Stimulated activated CD4-positive, alpha-beta T cell treated with anti-CD3 and anti-CD28 coated beads, Interleukin-12 subunit alpha, Interleukin-12 subunit beta, amount 100 ng/mL, for 4 hours (primary cell): ENCODE measurements around the gene BAIAP2.
A peak's percentile ranks its signal among the peaks of the same experiment; 100 is the strongest.

Experiments
- DNase-seq: peaks from one replicate; pipeline ENCODE4 v3.0.0-alpha.2; 2020

BAIAP2 gene, protein sequence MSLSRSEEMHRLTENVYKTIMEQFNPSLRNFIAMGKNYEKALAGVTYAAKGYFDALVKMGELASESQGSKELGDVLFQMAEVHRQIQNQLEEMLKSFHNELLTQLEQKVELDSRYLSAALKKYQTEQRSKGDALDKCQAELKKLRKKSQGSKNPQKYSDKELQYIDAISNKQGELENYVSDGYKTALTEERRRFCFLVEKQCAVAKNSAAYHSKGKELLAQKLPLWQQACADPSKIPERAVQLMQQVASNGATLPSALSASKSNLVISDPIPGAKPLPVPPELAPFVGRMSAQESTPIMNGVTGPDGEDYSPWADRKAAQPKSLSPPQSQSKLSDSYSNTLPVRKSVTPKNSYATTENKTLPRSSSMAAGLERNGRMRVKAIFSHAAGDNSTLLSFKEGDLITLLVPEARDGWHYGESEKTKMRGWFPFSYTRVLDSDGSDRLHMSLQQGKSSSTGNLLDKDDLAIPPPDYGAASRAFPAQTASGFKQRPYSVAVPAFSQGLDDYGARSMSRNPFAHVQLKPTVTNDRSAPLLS

DNA sequence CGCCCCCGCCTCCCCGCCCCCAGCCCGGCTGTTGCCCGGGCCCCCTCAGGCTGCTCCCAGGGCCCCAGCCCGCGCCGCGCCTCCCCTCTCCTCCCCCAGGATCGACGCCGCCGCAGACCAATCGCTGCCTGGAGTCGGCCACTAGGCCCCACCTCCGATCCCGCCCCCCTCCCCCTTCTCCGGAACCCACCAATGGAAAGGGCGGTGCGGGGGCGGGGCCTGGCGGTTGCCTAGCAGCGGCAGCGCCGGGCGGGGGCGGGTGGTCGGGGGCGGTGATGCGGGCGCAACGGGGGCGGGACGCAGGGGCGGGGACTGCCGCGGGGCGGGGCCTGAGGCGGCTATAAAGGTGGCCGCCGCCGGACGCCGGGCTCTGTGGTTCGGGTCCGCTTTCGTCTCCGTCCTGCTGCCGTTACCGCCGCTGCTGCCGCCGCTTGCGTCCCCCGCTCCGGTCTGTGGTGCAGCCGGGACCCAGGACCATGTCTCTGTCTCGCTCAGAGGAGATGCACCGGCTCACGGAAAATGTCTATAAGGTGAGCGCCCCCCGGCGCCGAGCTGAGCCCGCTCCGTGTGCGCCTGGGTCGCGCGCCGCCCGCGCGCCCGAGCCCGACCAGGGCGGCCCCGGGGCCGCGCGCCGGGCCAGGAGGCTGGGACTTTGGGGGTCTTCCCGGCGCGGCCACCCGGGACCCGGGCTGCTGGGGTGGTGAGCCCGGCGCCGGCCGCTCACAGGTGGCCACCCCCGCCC is at the start of gene BAIAP2:
BAIAP2 (plus strand) TSS at position 373 of the 742 bp plus-strand sequence; CDS start at position 477, 104 bp downstream.
- peak; percentile 100 for DNase-seq

DNA sequence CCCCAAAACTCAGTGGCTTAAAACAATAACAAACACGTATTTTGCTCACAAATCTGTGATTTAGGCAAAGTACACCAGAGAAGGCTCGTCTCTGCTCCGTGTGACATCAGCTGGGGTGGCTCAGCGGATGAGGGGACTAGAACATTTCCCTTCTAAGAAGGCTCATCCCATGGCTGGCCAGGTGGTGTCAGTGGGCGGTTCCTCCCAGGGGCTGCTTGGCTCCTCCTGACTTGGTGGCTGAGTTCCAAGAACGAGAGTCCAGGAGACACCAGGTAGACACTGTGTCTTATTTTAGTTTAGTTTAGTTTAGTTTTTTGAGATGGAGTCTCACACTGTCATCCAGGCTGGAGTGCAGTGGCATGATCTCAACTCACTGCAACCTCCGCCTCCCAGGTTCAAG is 48.9 kb upstream of the BAIAP2 start:
- no peak for DNase-seq

DNA sequence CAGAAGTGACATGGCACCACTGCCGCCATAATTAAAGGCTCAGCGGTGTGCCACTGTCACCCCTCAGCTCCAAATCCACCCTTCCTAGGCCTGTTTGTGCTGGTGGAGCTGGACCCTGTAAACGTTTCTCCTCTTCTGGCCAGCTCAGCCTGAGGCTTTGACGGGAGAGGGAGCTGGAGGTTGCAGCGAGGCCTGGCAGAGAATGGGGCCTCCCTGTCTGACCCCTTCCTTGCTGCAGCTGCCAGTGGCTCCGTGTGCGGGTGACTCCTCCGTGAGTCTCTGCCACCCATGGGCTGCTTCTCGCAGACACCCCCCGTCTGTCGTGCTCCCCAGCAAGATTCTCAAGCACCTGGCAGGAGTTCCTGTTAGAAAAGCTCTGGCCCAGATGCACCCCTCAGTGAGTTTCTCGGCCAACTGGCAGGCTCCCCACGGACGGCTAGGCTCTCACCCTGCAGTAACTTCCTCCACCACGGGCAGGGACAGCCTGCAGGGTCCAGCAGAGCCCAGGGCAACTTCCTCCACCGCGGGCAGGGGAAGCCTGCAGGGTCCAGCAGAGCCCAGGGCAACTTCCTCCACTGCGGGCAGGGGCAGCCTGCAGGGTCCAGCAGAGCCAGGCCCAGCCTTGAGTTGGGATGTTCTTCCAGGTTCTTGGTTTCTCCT is 48.0 kb upstream of the BAIAP2 start:
- DNase-seq = no peak

DNA sequence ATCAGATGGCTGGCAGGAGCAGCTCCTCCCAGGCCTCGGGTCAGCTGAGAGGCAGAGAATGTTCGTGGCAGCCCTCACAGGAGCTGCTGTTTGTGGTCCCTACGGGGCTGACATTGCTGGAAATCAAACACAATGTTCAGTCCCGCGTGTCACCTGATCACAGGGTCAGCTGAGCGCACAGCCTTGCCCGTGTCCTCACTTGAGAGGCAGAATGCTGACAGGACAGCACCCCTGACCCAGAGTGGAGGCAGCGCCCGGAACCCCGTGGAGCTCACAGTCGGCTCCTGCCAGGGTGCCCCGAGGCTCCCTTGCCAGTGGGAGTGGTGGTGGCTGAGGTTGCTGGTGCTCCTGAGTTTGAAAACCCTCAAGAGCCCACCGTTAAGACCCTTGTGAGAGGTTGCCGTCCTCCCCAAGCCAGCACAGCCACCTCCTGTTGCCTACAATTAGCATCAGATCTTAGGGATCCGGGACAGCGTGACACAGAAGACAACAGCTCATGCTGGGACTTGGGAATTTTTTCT is 47.0 kb upstream of the BAIAP2 start:
- DNase-seq = no peak

DNA sequence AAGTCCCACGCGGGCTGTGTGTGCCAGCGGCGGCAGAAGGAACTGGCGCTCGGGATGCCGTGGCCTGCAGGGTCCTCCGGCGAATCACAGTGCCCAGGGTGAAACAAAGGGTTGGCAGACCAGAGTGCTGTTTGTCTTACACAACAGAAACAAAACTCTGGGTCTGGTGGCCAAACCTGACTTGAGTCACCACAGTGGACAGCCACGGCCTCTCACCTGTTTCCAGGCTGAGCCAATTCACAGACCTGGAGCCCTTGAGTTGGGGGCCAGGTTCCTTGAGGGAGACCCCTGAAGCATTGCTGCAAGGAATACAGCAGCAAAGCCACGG is 45.4 kb upstream of the BAIAP2 start:
- no peak for DNase-seq

DNA sequence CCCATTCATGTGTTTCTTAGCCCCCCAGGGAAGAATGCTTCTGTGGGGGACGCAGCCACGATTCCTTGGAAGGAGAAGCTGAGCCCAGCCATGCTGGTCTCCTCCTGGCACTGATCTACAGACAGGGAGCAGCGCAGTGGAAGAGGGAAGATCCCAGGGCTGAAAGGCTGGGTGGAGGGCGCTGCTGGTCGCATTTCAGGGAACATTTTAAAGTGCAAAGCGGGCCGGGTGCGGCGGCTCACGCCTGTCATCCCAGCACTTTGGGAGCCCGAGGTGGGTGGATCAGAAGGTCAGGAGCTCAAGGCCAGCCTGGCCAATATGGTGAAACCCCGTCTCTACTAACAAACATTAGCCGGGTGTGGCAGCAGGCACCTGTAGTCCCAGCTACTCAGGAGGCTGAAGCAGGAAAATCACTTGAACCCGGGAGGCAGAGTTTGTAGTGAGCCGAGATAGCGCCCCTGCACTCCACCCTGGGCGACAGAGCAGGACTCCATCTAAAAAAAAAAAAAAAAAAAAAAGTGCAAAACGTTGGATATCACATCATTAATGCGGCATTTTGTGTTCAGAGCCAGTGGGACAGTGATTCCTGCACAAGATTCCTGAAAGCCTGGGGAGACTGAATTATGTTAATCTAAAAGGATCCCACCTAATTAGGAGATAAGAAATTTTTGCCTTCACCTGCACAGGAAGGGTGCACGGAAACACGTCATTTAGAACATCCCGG is 43.9 kb upstream of the BAIAP2 start:
- no peak for DNase-seq

DNA sequence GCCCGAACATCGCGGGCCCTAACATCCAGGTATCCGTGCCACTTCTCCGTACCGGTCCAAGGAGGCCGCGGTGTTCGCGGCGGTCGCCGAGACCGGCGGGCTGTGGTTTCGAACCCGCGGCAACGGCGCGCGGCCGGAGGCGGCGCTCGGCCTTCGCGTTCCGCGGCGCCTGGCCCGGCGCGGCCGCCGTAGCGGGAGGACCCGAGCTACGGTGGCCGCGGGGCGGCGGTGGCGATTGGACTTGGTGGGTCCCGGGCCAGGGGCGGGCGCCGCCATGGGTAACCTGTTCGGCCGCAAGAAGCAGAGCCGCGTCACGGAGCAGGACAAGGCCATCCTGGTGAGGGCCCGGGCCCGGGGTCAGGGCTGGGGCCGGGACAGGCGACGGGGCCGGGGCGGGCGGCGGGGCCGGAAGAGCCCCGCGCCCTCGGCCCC is 43.3 kb upstream of the BAIAP2 start, which contains the start of gene CHMP6:
CHMP6 (plus strand) TSS at position 197 of the 432 bp plus-strand sequence; CDS start at position 275, 78 bp downstream.
- peak; percentile 70 for DNase-seq

DNA sequence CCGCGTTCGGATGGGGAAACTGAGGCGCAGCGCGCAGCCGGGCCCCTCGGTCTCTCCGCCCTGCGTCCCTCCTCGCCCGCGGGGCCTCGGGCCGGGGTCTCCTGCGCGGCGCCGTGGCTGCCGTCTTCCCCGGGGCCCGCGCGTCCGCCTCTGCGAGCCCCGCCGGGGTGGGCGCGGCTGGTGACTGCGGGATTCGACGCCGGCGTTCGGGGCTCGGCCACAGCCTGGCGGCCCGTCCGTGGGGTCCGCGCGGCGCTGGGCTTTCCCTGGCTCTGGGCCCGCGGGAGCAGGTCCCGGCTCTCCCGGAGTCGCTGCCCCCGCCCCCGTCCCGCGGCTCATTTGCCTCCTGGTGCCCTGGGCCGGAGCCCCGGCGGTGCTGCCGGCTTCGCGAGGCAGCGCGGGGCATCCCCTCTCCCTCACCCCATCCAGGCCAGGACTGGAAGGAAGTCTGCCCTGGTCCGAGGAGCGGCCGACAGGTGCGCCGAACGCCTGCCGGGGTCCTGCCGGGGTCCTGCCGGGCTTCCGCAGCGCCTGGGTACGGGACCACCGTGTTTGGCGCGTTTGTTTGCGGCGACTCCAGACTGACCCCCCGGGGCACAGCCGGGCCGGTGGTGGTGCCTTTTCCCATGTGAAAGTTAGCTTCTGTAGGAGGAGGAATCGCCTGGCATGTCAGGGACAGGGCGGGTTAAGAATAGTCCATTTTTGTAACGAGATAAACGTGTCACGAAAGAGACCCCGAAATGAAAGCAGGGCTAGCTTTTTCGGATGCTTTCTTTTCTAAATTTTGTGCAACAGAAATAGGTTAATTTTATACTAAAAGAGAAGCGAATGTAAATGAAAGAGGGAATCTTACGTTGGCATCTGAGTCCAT is 42.6 kb upstream of the BAIAP2 start:
- no peak for DNase-seq

DNA sequence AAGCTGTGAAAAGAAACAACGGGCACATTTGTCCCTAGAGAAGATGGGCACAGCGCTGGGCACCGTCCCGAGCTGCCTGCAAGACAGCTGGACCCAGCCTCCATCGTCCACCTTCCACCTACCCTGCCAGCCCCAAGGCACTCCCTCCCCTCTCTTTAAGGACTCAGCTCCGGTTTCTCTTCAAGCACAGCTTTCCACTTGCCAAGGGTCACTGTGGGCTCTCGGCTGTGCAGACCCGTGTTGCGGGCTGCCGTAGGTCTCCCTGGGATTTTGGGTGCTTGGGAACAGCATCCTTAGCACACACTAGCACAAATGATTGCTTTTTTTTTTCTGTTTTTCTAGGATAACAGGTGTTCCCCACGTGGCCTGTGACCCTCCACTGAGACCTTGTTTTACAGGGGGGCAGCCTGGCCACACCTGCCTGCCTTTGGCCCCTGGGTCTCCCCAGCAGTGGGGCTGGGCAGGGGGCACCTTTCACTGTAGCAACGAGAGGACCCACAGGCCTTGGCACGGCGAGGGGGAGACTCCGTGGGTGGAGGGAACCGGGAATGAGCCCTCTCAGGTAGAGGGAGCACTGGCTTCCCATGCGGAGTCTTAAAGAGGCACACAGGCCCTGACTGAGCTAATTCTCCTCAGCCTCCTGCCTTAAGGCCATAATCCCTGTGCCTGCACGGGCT is 41.9 kb upstream of the BAIAP2 start:
- no peak for DNase-seq

DNA sequence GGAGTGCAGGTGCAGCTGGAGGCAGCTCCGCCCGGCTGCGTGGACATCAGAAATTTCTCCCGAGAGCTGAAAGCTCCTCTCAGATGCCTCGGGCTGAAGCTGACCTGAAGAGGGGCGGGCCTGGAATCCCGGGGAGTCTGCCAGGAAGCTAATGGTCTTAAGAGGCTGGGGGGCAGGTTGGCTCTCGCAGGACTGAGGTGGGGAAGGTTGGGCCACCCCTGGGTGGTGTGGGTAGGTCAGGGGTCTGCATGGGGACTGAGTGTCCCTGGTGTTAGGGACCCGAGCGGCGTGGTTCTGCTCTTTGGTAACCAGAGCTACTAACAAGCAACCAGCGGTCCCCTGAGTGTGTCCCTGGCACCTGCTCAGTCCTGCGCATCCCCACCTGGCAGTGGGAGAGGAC is 39.8 kb upstream of the BAIAP2 start:
- DNase-seq = no peak

DNA sequence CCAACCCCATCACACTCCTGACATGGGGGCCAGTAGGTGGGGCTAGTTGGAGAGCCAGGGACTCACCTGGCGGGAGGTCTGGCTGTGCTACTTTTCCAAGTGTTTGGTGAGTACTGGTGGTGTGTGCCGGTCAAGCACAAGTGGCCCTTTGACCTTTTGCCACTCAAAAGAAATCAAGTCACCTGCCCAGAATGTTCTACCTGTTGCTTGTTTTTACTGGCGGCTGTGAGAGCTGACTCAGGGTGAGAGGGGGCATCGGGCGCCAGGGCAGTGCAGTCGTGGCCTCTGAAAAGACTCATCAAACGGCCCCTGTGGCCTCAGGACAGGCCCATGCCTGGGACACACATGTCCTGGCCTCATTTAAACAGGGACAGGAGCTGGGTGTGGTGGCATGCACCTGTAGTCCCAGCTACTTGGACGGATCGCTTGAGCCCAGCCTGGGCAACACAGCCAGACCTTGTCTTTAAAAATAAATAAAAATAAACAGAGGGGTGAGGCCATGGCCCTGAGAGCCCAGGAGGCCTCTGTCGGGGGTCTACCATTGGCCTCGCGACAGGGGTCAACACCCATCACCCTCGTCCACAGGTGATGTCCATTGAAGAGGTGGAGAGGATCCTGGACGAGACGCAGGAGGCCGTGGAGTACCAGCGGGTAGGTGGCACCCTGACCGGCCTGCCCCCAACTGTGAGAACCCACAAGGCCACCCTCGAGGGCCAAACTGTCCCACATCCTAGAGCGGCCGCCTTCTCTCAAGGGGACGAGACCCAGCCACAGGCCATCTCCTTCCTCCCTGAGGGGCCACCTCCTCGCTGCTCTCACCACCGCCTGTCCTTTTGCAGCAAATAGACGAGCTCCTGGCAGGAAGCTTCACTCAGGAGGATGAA is 38.3 kb upstream of the BAIAP2 start:
- no peak for DNase-seq

DNA sequence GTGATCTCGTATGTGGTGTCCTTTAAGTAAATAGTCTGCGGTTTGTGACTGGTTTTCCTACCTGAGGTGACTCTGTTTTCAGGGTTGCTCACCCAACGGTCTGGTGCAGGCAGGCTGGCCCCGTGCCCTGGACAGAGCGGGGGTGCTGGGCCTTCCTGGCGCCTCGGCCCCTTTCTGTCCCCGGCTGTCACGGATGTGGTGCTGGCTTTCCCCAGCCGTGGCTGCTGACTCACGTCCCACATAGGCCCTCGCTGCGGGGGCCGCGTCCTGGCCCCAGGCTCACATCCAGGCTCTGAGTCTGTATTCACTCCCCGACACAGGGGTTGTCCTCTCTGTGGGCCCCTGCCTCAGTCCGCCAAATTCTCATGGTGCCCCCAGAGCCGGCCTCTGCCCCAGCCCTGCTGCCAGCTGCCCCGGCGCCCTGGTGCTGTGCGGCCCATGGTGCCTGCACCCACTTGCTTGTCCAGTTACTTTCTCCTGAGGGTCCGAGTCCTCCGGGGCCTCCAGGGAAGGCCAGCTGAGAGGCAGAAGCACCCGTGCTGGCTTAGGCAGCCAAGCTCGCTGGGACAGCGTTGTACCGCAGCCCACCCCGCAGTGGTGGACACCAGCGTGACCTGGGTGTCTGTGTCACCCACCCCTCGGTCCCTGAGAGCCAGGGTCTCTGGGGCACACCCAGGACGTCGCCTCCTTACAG is 37.4 kb upstream of the BAIAP2 start:
- no peak for DNase-seq

DNA sequence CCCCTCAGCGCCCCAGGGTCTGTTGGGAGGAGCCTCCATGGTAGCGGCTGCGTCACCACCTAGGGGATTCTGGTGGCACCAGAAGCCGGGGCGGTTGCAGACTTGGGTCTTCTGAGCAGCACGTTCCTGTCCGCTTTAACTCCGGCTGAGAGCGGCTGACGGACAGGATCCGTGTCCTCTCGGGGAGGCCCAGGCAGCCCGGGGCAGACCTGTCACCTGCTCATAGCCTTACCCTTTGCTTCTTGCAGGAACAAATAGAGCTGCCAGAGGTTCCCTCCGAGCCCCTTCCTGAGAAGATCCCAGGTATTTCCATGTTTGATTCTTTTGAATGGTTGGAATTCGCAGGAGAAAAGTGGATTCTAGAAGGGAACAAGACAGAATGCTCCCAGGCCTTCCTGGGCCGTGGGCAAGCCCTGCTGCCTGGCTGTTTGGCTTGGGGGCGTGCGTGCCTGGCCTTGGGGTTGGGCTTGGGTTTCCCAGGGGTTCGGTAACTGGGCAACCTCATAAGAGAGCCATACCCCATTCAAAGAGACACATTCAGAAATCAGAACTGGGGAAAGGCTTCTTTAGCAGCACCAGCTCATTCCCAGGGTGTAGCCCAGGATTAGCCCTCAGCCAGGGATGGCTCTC is 36.7 kb upstream of the BAIAP2 start:
- no peak for DNase-seq

DNA sequence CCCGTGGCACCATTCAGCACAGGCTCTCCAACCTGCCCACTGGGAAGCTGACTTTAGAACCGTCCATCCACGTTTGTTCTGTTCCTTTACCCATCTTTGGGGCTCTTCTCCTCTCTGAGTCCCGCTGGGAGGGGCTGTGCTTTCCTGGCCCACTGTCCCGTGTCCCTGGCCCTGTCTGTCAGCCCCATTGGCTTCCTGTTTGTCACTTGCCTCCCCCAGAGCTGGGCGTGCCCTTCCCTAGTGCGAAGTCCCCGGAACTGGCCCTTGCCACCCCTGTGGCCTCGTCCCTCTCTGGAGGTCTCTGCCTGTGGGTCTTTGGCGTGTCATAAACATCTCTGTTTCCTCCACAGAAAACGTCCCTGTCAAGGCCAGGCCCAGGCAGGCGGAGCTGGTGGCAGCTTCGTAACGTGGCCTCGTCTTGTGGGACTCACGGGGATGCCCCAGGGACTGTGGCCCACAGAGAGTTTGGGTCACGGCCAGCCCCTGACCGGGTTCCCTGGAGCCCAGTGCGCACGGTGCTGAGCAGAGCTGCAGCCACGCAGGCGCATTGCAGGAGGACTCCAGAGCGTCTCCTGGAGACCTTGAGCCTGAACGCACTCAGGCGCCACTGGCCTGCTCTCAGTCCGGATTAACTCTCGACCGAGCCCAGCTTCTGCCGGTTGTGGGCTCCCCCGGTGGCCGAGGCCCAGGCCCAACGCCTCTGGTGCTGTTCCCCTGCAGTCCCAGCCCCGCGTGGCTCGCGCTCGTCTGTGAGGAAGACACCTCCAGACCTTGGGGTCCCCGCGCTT is 36.0 kb upstream of the BAIAP2 start:
- DNase-seq = no peak

DNA sequence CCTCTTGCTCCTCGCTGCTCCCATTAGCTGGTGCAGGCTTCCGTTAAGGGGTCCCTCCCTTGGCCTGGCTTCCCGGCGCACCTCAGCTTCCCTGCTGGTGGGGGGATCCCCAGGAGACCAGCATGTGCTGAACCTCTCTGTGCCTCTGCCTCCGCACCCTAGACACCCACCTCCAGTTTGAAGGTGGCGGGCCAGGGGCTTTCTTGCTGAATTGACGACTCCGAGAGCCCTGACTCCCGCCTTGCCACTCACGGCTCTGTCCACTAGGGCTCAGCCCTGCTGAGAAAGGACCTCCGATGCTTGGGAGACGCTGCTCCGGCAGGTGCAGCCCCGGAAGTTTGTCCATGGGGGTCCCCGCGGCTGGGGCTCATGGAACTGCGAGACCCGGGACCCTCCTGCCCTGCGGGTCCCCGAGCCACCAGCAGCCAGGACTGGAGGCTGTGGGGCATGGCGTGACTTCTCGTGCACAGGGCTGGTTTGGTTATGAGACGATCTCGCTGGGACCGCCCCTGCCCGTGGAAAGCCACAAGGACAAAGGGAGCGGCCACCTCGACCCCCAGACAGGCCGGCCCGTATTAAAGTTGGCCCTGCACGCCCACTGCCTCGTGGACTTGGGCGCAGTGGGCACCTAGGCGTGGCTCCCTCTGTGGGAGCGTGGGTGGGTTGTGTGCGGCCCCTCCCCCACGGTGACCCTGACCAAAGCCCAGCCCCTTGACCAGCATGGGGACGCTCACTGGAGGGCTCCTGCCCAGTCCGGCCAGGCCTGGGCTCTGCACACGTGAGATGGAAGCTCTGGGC is 35.2 kb upstream of the BAIAP2 start:
- DNase-seq = no peak

DNA sequence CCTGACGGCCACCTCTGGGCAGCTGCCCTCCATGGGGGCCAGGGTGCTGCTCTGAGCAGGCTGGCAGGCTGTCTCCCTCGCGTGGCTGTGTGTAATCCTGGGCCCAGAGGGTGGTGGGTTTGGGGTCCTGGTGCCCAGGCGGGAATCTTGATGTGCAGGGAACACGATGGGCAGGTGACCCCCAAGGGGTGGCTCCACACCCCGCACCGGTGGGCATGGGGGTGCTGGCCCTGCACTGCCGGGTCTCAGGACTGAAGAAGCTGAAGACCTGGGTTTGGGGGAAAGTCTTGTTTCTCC is 34.7 kb upstream of the BAIAP2 start:
- no peak for DNase-seq
